Activated CD8-positive, alpha-beta memory T cell treated with anti-CD3 and anti-CD28 coated beads for 48 hours (primary cell): ENCODE measurements around the gene KCNK16.

Experiments
- DNase-seq, 3 experiments: peaks; one replicate each; pipeline ENCODE4 v3.0.0-alpha.2; 2020; ENCODE audit warnings: low read depth in 2 of 3, low spot score in 2 of 3

KCNK16 gene

GRCh38 chr6:39342692-39343395 lies 20.3 kb upstream of the KCNK16 start:
- no peak for DNase-seq

- DNase-seq = no peak
These were observed 19.4 kb upstream of the KCNK16 start for GRCh38 chr6:39341937-39342336.

GRCh38 chr6:39341352-39341751 lies 18.9 kb upstream of the KCNK16 start:
- no peak for DNase-seq

GRCh38 chr6:39339868-39340550 lies 17.5 kb upstream of the KCNK16 start:
- no peak for DNase-seq

GRCh38 chr6:39339096-39339867 lies 16.8 kb upstream of the KCNK16 start:
- DNase-seq = no peak

- DNase-seq = no peak
These were observed 15.9 kb upstream of the KCNK16 start for GRCh38 chr6:39338397-39338796.

GRCh38 chr6:39335780-39336545 lies 13.5 kb upstream of the KCNK16 start:
- DNase-seq = no peak

GRCh38 chr6:39333644-39334438 lies 11.3 kb upstream of the KCNK16 start:
- DNase-seq = no peak

- DNase-seq = no peak
These were observed 8.0 kb upstream of the KCNK16 start for GRCh38 chr6:39330476-39330875.

GRCh38 chr6:39330057-39330456 lies 7.6 kb upstream of the KCNK16 start:
- DNase-seq = no peak

GRCh38 chr6:39328066-39328465 lies 5.6 kb upstream of the KCNK16 start:
- DNase-seq = no peak

GRCh38 chr6:39327507-39327906 lies 5.0 kb upstream of the KCNK16 start:
- no peak for DNase-seq

GRCh38 chr6:39321761-39322160 lies 741 bp downstream of the KCNK16 start:
- no peak for DNase-seq

- DNase-seq = no peak
These were observed 2.0 kb downstream of the KCNK16 start for GRCh38 chr6:39320363-39320984.

- no peak for DNase-seq
These were observed 2.7 kb downstream of the KCNK16 start for GRCh38 chr6:39319621-39320362.

GRCh38 chr6:39317256-39317655 lies 5.2 kb downstream of the KCNK16 start:
- DNase-seq = no peak

GRCh38 chr6:39314273-39314795 lies 8.2 kb downstream of the KCNK16 start, which contains the start of gene KCNK17:
Gene KCNK17 (minus strand): TSS chr6:39314419. CDS start chr6:39314320, 99 bp downstream.
- DNase-seq = no peak

GRCh38 chr6:39313526-39314272 lies 8.8 kb downstream of the KCNK16 start:
- no peak for DNase-seq
